SU-DHL-6 (cell line): ENCODE results near the gene CYFIP2.

ENCODE experiments used
- H2AFZ ChIP-seq: fragments of 200-600 bp; sonication (generic); 2 replicates; pipeline ENCODE4 v1.6.1; 2014; ENCODE audit warnings: low read depth, mild to moderate bottlenecking, moderate library complexity, mixed read lengths, antibody characterized with exemption, low read length; ENCODE audit not compliant: severe bottlenecking
- H3F3A ChIP-seq: fragments of 200-600 bp; shearing (Covaris generic); 2 replicates; pipeline ENCODE4 v1.6.0; 2016; ENCODE audit warnings: antibody characterized with exemption, mild to moderate bottlenecking; ENCODE audit not compliant: insufficient read depth
- H3K27ac ChIP-seq: fragments of 200-600 bp; sonication (generic); 2 replicates; pipeline ENCODE4 v1.5.1; 2016; ENCODE audit warnings: low read depth, mild to moderate bottlenecking, low read length, moderate library complexity, mixed read lengths
- H3K27me3 ChIP-seq: fragments of 200-600 bp; sonication (generic), shearing (Covaris generic); 2 replicates; pipeline ENCODE4 v1.6.0; 2014; ENCODE audit warnings: mild to moderate bottlenecking, low read length
- H3K36me3 ChIP-seq: fragments of 200-600 bp; sonication (generic); 2 replicates; pipeline ENCODE4 v1.6.1; 2014; ENCODE audit warnings: mild to moderate bottlenecking, low read length, mixed read lengths
- H3K4me2 ChIP-seq: fragments of 300-600, 200-600 bp; shearing (Covaris generic), sonication (generic); 2 replicates; pipeline ENCODE4 v1.6.0; 2014; ENCODE audit warnings: low read length, low read depth, mild to moderate bottlenecking; ENCODE audit not compliant: poor library complexity, severe bottlenecking
- H3K4me3 ChIP-seq: fragments of 200-600 bp; sonication (generic); 2 replicates; pipeline ENCODE4 v1.5.1; 2014; ENCODE audit warnings: antibody characterized with exemption, low read length, mild to moderate bottlenecking, mixed read lengths; ENCODE audit not compliant: insufficient read depth, poor library complexity, severe bottlenecking
- H3K79me2 ChIP-seq: fragments of 200-600 bp; sonication (generic); 2 replicates; pipeline ENCODE4 v1.6.1; 2014; ENCODE audit warnings: mild to moderate bottlenecking, low read length, moderate library complexity; ENCODE audit not compliant: insufficient read depth
- H3K9ac ChIP-seq: fragments of 200-600 bp; sonication (generic); 2 replicates; pipeline ENCODE4 v1.7.0; 2014; ENCODE audit warnings: mild to moderate bottlenecking, low read length
- H3K9me2 ChIP-seq: fragments of 200-600 bp; sonication (generic); replicated peaks from 2 replicates; pipeline ENCODE4 v1.6.1; 2014; ENCODE audit warnings: low read length; ENCODE audit not compliant: insufficient read depth
- H3K9me3 ChIP-seq: fragments of 200-600 bp; sonication (generic); 2 replicates; pipeline ENCODE4 v1.6.1; 2014; ENCODE audit warnings: low read length, mixed read lengths; ENCODE audit not compliant: insufficient read depth
- H4K20me1 ChIP-seq: fragments of 200-600 bp; sonication (generic); 2 replicates; pipeline ENCODE4 v1.6.1; 2014; ENCODE audit warnings: low read depth, mild to moderate bottlenecking, antibody characterized with exemption, low read length, moderate library complexity, mixed read lengths
- CTCF ChIP-seq: fragments of 200-600 bp; sonication (generic); IDR thresholded peaks from one replicate; pipeline ENCODE4 v1.5.1; 2017; ENCODE audit warnings: antibody characterized with exemption, mild to moderate bottlenecking, low read length, moderate library complexity; ENCODE audit not compliant: insufficient read depth, poor library complexity, severe bottlenecking
- EZH2phosphoT487 ChIP-seq: fragments of 200-600 bp; sonication (generic), shearing (Covaris generic); conservative IDR thresholded peaks from 2 replicates; pipeline ENCODE4 v1.6.1; 2018; ENCODE audit warnings: mild to moderate bottlenecking, antibody characterized with exemption, low read length, moderate library complexity, mixed read lengths

Gene CYFIP2

GRCh38 chr5:157369507-157369906, 103.6 kb downstream of the CYFIP2 start:
- no peaks in the 10 kb centered on the region for H3K9me3 ChIP-seq
- H3K9me2 ChIP-seq, result no peaks in the 10 kb centered on the region
- no peaks in the 10 kb centered on the region for H3K79me2 ChIP-seq
- no peak overlapping the region for H3K4me3 ChIP-seq
- TF ChIP-seq CTCF, result no peak
- no peak for TF ChIP-seq EZH2phosphoT487
- no peak overlapping the region for H3K9ac ChIP-seq
- H3K36me3 ChIP-seq, result peaks cover 52% of the 10 kb centered on the region
- no peak overlapping the region for H3K4me2 ChIP-seq
- no peak overlapping the region for H2AFZ ChIP-seq
- H4K20me1 ChIP-seq, result no peaks in the 10 kb centered on the region
- no peaks in the 10 kb centered on the region; the same call in 1 of the 2 replicates for H3F3A ChIP-seq
- H3K27me3 ChIP-seq, result no peaks in the 10 kb centered on the region
- no peak overlapping the region for H3K27ac ChIP-seq

- H3K9me2 ChIP-seq, result no peaks in the 10 kb centered on the region
- H3K36me3 ChIP-seq, result peaks cover 39% of the 10 kb centered on the region
- no peaks in the 10 kb centered on the region for H3K27me3 ChIP-seq
- no peak overlapping the region for H2AFZ ChIP-seq
- no peaks in the 10 kb centered on the region for H4K20me1 ChIP-seq
- TF ChIP-seq CTCF, result no peak
- H3K79me2 ChIP-seq, result no peaks in the 10 kb centered on the region
- no peak overlapping the region for H3K9ac ChIP-seq
- H3K4me2 ChIP-seq, result no peak overlapping the region
- H3K27ac ChIP-seq, result no peak overlapping the region
- H3K9me3 ChIP-seq, result no peaks in the 10 kb centered on the region
- no peak overlapping the region for H3K4me3 ChIP-seq
- no peaks in the 10 kb centered on the region; the same call in 1 of the 2 replicates for H3F3A ChIP-seq
Measured at GRCh38 chr5:157370967-157371366, 105.0 kb downstream of the CYFIP2 start.

GRCh38 chr5:157371655-157372471, 105.9 kb downstream of the CYFIP2 start:
- no peak overlapping the region for H3K27ac ChIP-seq
- TF ChIP-seq EZH2phosphoT487 (no peak), CTCF (no peak)
- H3K9me2 ChIP-seq, result no peaks in the 10 kb centered on the region
- no peak overlapping the region for H2AFZ ChIP-seq
- no peaks in the 10 kb centered on the region for H3K79me2 ChIP-seq
- no peaks in the 10 kb centered on the region for H4K20me1 ChIP-seq
- no peaks in the 10 kb centered on the region for H3K27me3 ChIP-seq
- H3K4me3 ChIP-seq, result no peak overlapping the region
- no peak overlapping the region for H3K4me2 ChIP-seq
- peaks cover 32% of the 10 kb centered on the region for H3K36me3 ChIP-seq
- no peaks in the 10 kb centered on the region; the same call in 1 of the 2 replicates for H3F3A ChIP-seq
- no peaks in the 10 kb centered on the region for H3K9me3 ChIP-seq
- H3K9ac ChIP-seq, result no peak overlapping the region
